Measurements from ENCODE around the gene PLEKHG4B.
"Not testable (repeated sequence)": the region's sequence is repeated elsewhere in the genome, so short reads cannot be mapped to it uniquely, and the experiment has no call there.

Gene PLEKHG4B

DNA sequence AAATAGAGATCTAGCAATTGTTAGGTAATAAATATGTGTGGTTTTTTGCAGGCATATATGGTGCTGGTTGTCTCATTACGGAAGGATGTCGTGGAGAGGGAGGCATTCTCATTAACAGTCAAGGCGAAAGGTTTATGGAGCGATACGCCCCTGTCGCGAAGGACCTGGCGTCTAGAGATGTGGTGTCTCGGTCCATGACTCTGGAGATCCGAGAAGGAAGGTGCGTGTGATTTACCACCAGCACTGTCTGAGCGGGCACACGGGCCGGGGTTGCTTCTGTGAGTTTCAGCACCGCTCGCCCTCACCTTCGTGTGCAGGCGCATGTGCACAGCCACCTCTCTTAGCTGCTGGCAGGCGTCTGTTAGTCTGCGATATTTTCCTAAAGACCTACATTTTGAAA, 141.5 kb downstream of the PLEKHG4B start:
- DNase-seq (ENCODE audit: low read depth) = not testable (repeated sequence)

DNA sequence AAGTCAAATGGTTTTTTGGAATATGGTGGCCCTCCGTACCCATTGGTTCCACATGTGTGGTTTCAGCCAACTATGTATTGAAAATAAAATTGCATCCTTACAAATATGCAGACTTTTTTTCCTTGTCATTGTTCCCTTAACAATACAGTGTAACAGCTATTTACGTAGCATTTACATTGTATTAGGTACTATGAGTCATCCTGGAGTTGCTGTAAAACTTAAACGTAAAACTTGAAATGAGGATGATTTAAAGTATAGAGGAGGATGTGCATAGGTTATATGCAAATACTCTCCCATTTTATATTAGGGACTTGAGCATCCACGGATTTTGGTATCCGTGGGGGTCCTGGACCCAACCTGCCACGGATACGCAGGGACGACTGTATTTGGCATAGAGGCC, 142.5 kb downstream of the PLEKHG4B start:
- no peak for DNase-seq (ENCODE audit: low read depth)

GRCh38 chr5:235527-235926, 143.6 kb downstream of the PLEKHG4B start:
- DNase-seq (ENCODE audit: low read depth) = not testable (repeated sequence)

DNA sequence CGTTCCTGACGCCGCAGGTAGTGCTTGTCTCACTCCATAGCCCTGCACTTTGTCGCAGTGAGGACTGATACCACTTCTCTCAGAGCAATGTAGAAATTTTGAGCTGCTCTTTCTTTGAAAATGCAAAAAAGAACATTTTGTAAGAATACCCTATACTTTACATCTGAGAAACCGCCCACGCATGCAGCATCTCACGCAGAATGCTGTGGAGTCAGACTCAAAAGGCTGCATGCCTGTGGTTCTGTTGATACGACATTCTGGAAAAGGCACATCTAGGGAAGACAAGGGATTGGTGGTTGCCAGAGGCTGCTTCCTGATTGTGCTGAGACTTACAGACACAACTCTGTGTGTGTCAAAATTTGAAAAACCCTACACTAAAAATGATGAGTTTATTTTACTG, 146.0 kb downstream of the PLEKHG4B start:
- not testable (repeated sequence) for DNase-seq (ENCODE audit: low read depth)
